ENCODE results near the gene KCMF1.

The KCMF1 gene

GRCh38 chr2:84956334-84957297, 14.3 kb upstream of the KCMF1 start:
- no peak for DNase-seq

DNA sequence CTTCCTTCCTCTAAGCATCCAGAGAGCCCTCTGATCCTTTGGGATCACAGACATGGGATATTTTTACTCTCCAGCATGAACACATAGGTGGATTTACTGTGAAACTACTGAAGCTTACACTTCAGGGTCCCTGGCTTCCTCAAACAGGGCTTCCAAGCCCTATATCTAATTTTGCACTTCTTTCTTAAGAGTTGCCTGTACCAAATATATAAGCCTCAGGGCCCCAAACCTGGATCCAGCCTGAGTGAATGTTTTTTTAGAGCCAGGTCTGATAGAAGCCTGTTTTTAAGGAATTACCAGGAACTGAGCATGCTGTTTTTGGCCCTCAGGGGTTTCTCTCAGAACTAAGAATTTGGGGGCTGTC, 13.2 kb upstream of the KCMF1 start:
- DNase-seq: no peak

DNA sequence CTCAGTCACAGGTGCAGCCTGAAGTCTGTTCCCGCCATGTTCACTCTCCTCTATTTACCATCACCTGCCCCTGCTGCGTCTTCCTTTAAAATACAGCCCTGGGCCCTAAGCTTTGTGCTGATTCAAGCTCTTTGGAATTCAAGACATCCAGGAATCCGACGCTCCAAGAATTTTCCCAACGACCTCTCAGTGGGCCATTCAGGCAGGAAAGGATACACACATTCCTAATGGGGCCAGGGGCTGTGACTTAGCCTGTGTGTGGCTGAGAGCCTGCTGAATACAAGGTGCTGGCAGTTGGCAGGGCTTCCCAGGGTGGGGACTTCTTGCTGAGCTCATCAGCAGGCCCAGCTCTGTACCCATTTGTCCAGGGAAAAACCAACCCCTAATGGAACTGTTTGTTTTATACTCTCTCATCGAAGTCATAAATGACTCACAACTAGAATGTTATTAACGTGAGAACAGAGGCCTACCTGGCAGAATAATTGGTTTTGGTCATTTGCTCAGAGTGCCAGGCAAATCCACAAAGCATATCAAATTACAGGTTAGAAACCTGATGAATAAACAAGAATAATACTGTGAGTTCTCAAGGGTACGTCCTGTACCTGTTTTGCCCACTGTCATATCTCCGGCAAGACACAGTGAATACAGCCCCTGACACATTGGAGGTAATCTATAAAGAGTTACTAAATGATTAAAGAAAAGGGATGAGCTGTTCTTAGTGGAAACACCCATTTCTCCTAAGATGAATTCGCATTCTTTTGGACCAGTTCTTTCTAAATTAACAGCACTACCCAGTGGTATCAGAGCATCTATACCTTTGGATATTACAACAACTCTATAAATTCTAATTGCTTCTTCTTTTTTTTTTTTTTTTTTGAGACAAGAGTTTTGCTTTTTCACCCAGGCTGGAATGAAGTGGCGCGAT, 12.6 kb upstream of the KCMF1 start:
- DNase-seq: no peak

DNA sequence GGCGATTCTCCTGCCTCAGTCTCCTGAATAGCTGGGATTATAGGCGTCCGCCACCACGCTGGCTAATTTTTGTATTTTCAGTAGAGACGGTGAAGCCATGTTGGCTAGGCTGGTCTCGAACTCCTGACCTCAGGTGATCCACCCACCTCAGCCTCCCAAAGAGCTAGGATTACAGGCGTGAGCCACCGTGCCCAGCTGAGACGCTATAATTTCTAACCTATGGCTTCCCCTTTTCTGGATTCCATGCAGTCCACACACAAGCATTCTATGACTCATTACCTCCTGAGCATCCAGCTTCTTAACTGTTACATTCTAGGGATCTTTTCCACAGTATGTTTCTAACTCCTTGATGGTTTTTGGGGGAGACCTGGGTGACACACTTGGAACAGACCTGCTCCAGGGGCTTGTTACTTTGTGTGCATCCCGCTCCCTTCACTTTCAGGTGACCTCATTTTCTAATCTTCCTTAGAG, 11.8 kb upstream of the KCMF1 start:
- no peak for DNase-seq

GRCh38 chr2:84959566-84960506, 11.1 kb upstream of the KCMF1 start:
- DNase-seq: no peak

DNA sequence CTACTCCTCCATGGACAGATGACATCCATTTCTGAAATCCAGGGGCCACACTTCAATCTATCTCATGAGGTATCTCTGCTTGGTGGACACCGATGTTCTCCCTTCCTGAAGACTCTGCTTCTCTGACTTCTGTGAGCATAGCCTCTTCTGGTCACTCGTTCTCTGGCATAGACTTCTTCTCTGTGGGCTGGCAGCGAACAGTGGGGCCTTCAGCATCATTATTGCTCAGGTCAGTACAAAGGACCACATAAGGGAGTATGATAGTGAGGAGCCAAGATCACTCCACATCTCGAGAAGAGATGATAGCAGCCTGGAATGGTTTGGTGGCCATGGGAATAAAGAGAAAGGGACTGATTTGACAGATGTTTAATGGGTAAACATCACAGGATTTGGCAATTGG, 8.0 kb upstream of the KCMF1 start:
- no peak for DNase-seq

DNA sequence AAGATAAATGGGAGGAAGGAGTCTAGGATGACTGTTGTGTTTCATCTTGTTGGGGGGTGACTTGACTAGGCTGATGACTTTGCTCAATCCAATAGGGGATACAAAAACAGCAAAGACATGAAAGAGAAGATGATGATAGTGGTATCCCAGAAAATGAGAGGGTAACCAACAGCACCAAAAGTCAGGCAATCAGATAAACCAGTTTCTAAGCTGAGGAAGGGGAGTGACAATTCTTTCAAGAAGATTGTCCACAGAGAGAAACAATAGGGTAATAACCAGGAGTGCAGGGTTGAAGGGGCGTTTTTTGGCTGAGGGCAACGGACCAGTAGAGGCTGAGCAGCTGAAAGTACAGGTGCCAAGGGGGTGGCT, 7.7 kb upstream of the KCMF1 start:
- DNase-seq: no peak

- DNase-seq: no peak
These were observed 7.1 kb upstream of the KCMF1 start for GRCh38 chr2:84963692-84964405.

GRCh38 chr2:84964406-84965191, 6.4 kb upstream of the KCMF1 start:
- DNase-seq: no peak

- DNase-seq: no peak
These were observed 5.8 kb upstream of the KCMF1 start for GRCh38 chr2:84965192-84965516.

GRCh38 chr2:84965827-84966226, 5.1 kb upstream of the KCMF1 start:
- DNase-seq: no peak

DNA sequence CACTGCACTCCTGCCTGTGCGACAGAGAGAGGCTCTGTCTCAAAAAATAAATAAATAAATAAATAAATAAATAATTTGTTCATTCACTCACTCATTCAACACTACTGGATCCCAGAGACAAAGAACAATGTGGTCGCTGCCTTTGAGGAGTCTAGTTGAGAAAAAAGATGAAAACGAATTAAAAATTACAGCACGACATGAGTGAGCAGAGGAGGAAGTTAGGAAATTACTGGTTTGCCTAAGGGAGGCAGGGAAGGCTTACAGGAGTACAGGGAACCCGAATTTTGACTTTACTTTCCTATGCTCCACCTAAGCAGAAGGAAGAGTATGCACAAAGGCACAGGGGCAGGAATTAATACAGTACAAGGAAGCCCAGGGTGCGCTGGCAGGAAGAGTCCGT, 4.2 kb upstream of the KCMF1 start:
- DNase-seq: no peak

GRCh38 chr2:84969511-84970209, 1.3 kb upstream of the KCMF1 start:
- peak; percentile 41 for DNase-seq

DNA sequence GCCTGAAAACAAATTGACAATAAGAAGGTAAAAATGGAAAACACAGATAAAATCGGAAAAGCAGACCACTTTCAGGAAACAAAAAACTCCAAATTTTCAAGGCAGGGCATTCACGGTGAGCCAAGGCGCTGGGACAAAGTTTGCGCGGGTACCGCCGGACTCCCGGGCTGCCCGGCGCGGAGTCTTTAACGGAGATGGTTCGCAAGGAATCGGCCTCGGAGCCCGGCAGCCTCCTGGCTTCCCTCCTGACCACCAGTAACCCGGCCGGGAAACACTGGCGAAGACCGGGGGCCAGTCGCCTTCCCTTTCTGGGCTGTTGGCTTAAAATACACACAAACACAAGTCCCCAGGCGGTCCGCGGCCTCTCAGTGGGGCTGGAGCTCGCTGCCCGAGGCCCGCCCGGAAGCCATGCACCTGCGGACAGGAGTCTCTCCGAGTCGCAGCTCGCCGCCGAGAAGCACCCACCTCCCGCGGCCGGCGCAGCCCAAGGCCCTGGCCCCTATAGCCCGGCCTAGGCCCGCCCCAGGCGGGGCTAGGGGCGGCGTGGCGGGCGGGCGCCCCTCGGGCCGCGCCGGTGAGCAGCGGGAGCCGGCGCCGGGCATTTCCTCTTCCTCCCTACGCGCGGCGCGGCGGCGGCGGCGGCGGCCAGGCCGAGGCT, 622 bp upstream of the KCMF1 start:
- peak; percentile 71 for DNase-seq

DNA sequence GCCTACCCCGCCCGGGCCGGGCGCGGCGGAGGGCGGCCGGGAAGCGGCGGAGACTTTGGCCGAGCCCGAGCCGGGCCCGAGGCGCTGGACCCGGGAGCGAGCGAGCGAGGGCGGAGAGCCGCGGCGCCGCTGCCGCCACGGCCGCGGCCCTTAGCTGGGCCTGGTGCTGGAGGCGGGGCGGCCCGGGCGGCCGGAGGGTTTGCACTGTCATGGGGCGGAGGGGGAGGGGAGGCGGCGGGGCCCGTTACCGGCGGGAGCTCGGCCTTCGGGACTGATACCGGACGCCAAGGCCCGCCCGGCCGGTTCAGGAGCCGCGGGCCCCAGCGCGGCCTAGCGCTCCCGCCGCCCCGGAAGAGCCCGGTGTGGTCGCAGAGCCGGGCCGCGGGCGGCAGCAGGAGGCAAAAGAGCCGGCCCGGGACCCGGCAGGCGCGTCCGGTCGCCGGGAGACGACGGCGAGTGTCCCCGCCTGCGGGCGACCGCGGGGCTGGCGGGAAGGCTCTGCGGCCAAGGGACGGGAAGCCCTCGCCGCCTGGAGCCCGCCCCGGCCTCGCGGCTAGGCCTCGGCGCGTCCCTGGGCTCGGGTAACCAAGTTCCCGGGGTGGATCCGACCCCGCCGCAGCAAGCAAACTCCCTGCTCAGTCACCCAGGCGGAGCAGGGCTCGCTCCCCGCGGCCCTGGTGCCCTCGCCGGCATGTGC, 697 bp downstream of the KCMF1 start:
- peak; percentile 70 for DNase-seq

DNA sequence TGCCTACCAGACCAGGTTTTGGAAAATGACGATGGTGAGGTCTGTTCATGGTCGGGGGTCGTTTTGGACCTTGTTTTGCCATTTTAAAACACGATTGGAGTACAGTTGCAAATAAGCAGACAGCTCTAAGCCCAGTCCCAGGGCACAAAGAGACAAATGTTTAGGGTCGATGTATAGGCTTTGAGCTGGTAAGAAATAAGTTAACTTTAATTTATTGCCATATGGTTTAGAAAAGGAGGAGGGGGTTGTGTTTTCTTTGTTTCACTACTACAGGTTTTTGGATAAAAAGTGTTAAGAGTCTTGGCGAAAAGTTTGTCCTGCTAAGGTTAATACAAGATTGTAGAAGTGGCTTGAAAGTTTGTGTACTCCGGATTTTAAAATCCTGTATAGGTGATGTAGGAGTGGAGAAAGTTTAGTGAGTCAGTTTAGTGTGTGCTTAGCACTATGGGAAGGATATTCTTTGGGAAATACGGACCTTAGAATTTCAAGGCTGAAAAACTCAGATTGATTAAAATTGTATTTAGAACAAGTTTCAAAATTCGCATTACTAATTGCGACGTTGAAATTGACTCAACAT, 1.3 kb downstream of the KCMF1 start:
- DNase-seq: no peak

- no peak for DNase-seq
These were observed 2.0 kb downstream of the KCMF1 start for GRCh38 chr2:84972932-84973331.

- no peak for DNase-seq
These were observed 9.5 kb downstream of the KCMF1 start for GRCh38 chr2:84980263-84980983.
